ENCODE measurements around the gene PPP1R9B. TPM values are rescaled to one million over a fixed set of nuclear protein-coding genes. Genes with fewer than 3 reads are reported as not detected.

The PPP1R9B gene
- total RNA-seq, 4 donors from 2014 or later: 28.6 to 37.2 (median 31.9) TPM

GRCh38 chr17:50190293-50190602 is 39.8 kb upstream of the PPP1R9B start:
- H3K27me3 ChIP-seq: no peaks in the 10 kb centered on the region
- no peaks in the 10 kb centered on the region for H3K9me3 ChIP-seq
- intact Hi-C loops (cut with DNase I): no loop called here
- H3K4me1 ChIP-seq: no peaks in the 10 kb centered on the region
- no peak overlapping the region for H3K27ac ChIP-seq
- DNase-seq: no peak
- TF ChIP-seq CTCF (IDR thresholded peaks at IDR 0.05): no peak
- TF ChIP-seq POLR2A (IDR thresholded peaks at IDR 0.05): no peak
- peaks cover 0 to 30% of the 10 kb centered on the region in 2 donors for H3K36me3 ChIP-seq
- H3K4me3 ChIP-seq (replicated peaks in 1 of 3): no peak overlapping the region
- WGBS, 2 donors: 86 to 87% methylated on average over 8 of the region's 8 CpGs

GRCh38 chr17:50189550-50190292 is 39.2 kb upstream of the PPP1R9B start:
- H3K9me3 ChIP-seq: no peaks in the 10 kb centered on the region
- no peak for TF ChIP-seq CTCF (IDR thresholded peaks at IDR 0.05)
- TF ChIP-seq POLR2A (IDR thresholded peaks at IDR 0.05): no peak
- DNase-seq: no peak
- no peak overlapping the region for H3K27ac ChIP-seq
- H3K36me3 ChIP-seq: peaks cover 0 to 25% of the 10 kb centered on the region in 2 donors
- 80 to 88% methylated on average over 11 to 18 of the region's 20 CpGs for WGBS, 2 donors
- no peak overlapping the region for H3K4me3 ChIP-seq (replicated peaks in 1 of 3)
- H3K27me3 ChIP-seq: no peaks in the 10 kb centered on the region
- intact Hi-C loops (cut with DNase I): no loop called here
- no peaks in the 10 kb centered on the region for H3K4me1 ChIP-seq

- no peaks in the 10 kb centered on the region for H3K4me1 ChIP-seq
- 71% methylated on average over 6 of the region's 11 CpGs for WGBS, 2 donors
- no peak overlapping the region for H3K27ac ChIP-seq
- TF ChIP-seq CTCF (IDR thresholded peaks at IDR 0.05) (no peak), POLR2A (IDR thresholded peaks at IDR 0.05) (no peak)
- no peak for DNase-seq
- no peak overlapping the region for H3K4me3 ChIP-seq (replicated peaks in 1 of 3)
- H3K36me3 ChIP-seq: peaks cover 0 to 19% of the 10 kb centered on the region in 2 donors
- no peaks in the 10 kb centered on the region for H3K27me3 ChIP-seq
- intact Hi-C loops (cut with DNase I): no loop called here
- no peaks in the 10 kb centered on the region for H3K9me3 ChIP-seq
Measured at GRCh38 chr17:50188921-50189549, 38.6 kb upstream of the PPP1R9B start.

- H3K27me3 ChIP-seq: no peaks in the 10 kb centered on the region
- intact Hi-C loops (cut with DNase I): no loop called here
- peaks cover 0 to 14% of the 10 kb centered on the region in 2 donors for H3K36me3 ChIP-seq
- H3K9me3 ChIP-seq: no peaks in the 10 kb centered on the region
- TF ChIP-seq POLR2A (IDR thresholded peaks at IDR 0.05) (no peak), CTCF (IDR thresholded peaks at IDR 0.05) (no peak)
- DNase-seq: no peak
- H3K4me1 ChIP-seq: no peaks in the 10 kb centered on the region
- WGBS, 2 donors: 82 to 83% methylated on average over 8 to 11 of the region's 13 CpGs
- H3K27ac ChIP-seq: no peak overlapping the region
- H3K4me3 ChIP-seq (replicated peaks in 1 of 3): no peak overlapping the region
Measured at GRCh38 chr17:50188531-50188920, 38.0 kb upstream of the PPP1R9B start.
